NCI-H2081 (cell line): ENCODE measurements around the gene SH3GL3.

Experiments
- DNase-seq, 2 experiments: peaks; one replicate each; lab custom pipeline; 2025; lab: John Stamatoyannopoulos, UW

Gene SH3GL3, protein sequence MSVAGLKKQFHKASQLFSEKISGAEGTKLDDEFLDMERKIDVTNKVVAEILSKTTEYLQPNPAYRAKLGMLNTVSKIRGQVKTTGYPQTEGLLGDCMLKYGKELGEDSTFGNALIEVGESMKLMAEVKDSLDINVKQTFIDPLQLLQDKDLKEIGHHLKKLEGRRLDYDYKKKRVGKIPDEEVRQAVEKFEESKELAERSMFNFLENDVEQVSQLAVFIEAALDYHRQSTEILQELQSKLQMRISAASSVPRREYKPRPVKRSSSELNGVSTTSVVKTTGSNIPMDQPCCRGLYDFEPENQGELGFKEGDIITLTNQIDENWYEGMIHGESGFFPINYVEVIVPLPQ

DNA sequence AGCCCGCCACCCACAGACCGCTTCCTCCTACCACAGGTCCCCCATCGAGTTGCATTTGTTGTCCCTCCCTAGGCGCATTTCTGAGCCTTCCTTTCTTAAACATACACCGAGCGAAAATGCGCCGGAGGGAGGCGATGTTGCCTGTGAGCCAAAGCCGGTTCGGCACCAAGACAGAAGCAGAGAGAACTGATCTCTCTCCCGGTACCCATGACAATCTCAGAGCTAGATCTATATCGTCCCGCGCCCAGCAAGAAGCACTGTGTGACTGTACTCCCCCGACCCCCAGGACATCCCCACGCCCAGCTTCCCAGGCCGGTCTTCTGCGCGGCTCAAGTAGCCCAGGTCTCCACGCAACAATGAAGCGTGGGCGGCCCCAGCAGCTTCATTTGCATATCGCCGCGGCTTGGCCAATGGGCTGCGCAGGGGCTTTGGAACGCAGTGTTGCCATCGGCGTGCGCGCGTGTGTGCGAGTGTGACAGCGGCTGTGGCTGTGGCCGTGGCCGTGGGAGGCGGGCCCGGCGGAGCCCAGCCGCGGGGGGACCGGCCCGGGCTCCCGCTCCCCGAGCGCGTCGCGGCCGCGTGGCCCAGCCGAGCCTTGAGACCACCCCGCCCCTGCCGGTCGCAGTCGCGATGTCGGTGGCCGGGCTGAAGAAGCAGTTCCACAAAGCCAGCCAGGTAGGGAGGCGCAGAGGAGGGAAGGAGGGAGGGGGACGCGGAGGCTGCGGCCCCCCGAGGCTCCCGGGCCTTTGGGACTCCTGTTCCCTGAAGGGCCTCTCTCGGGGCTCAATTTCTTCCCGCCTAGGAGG is at the start of gene SH3GL3:
SH3GL3 (plus strand) TSS at position 438 of the 806 bp plus-strand sequence; CDS start at position 631, 193 bp downstream.
- peak; percentile 43 to 73 for DNase-seq

DNA sequence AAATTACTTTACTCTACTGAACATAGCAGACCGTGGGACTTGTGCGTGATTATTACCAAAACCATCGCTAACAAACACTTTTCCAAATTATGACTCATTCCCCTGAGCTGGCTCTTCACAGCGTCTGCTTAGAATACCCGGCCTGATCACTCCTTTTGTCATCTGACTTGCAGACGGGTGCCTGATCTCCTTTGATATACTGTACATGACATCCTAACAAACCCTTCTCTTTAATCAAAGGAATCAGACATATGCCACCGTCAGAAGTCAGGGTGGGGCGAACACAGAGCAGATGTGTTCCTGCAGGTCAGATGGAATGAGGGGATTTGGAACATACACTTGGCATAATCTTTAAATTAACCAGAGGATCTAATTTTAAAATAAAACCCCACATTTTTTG is 48.5 kb upstream of the SH3GL3 start:
- no peak for DNase-seq

DNA sequence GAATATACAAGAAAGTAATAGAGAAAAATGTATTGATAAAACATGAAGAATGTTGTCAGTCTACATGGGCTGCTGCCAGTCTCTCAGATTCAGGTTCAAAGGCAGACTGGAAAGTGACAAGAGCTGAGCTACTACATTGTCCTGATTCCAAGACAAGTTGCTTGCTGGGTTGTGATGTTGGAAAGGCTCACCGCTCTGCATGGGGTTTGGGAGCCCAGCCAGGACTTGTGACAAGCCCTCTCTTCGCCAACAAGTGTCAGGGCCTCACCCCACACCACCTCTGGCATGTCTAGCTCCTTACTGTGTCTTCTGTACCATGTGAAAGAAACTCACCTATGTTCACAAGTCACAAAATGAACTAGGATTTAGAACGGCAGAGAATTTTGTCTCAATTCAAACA is 43.0 kb upstream of the SH3GL3 start:
- DNase-seq: no peak

DNA sequence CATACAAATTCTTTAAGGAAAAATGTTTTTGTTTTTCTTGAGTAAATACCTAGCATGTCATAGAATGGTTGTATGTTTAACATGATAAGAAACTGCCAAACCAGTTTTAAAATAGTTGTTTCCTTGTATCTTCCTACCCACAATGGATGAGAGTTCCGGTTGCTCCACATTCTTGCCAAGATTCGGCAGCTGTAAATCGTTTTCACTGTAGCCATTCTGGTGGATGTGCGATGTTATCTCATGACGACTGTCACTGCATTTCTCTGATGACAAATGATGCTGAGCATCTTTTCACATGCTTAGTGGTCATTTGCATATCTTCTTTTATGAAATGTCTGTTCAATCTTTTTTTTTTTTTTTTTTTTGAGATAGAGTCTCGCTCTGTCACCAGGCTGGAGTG is 36.6 kb upstream of the SH3GL3 start:
- no peak for DNase-seq

DNA sequence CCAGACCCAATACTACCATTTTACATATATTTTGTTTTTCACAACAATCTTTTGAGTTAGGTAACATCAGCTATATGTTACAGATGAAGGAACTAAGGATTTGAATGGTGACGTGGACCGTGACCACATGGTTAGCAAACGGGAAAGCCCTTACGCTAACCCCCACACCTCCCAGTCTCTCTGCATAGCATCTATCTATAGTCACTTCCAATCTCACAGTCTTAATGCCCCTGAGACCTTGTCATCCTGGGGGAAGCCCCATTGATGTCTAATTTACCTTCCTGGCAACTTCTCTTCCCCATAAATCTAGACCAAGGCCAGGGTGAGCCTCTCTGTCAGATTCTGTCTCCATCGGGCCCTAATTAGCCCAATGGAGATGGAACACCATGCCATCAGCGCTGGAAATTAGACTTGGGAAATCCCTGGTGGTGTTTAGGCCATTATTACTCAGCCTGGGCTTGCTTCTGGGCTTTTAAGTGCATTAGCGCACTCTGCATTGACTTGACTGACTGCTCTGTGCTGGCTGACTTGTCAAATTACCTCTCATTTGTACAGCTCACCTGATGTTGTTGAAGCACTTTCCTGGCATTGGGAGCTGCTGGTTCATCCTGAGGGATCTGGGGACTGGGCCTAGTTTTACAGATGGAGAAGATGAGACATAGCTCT is 34.0 kb upstream of the SH3GL3 start:
- DNase-seq: no peak

DNA sequence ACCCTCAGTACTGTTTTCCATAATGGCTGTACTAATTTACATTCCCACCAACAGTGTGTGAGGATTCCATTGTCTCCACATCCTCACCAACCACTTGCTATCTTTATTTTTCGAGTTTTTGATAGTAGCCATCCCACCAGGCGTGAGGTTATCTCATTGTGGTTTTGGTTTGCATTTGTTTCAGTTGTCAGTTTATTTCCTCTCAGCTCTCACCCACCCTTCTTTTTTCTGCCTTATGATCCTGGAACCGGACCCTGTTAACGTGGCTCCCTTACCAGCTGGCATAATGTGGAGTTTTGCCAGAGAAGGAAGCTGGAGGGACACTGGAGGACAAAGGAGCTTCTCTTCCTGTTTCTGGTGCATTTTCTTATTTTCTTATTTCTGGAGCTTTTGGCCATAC is 25.1 kb upstream of the SH3GL3 start:
- no peak for DNase-seq

DNA sequence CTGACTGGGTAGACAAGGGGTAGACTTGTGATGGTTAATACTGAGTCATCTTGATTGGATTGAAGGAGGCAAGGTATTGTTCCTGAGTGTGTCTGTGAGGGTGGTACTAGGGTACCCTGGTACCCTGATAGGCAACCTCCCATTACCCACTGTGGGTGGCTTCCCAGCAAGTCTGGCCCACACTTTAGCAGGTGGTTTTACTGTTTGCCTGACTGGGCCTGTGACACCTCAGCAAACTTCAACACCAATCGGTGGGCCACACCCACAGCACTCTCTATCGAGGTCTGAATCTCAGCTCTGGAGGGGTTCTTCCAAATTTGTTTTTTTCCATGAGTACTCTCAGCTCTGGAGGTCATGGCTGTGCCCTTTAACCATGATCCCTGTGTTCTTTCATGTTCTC is 24.6 kb upstream of the SH3GL3 start:
- DNase-seq: no peak

DNA sequence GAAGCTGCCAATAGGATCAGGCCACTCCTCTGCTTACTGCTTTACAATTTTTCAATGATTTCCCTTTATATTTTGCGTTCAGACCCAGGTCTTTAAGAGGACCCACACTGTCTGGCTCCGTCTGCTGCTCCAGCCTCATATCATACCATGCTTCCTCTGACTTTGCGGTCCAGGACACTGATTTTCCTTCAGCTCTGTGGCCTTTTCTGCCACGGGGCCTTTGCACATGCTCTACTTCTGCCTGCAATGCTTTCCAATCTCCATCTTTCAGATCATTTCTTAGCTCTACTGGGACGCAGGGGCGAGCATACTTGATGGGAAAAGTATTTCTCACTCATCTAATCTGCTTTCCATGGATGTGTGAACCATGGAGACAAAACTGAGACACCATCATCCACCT is 23.0 kb upstream of the SH3GL3 start:
- DNase-seq: no peak

DNA sequence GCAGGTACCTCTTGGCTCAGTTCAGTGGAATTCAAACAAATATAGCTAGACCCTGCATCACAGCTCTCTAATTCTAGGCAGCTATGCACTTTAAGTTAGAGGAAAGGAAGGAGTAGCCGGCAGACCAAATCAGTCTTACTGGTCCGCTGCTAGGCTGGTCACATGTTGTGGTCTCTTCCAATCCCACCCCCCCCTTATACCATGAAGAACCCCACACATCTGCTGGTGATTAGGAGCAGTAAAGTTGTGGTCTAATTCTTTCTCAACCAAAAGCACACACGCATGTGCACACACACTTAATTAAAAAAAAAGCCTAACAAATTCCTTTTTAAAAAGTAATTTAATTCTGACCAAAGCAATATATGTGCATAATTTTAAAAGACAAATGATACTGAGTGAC is 16.7 kb upstream of the SH3GL3 start:
- DNase-seq: no peak

DNA sequence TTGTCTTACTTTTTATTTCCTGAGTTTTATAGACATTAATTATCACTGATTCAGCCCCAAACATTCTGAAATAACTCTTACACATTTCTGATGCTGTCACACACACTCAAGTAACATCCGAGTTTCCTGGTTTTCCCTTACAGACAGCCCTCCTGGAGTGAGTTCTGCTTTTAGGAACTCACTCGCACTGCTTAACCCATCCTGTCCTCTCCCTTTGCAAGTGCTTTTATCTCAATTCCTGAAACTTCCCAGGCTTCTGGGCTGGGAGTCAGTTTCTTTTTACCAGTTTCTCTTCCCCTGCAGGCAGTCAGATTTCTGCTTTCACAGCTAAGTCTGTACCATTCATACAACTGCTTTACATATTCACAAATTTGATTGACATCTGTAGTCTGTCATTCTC is 15.6 kb upstream of the SH3GL3 start:
- no peak for DNase-seq

DNA sequence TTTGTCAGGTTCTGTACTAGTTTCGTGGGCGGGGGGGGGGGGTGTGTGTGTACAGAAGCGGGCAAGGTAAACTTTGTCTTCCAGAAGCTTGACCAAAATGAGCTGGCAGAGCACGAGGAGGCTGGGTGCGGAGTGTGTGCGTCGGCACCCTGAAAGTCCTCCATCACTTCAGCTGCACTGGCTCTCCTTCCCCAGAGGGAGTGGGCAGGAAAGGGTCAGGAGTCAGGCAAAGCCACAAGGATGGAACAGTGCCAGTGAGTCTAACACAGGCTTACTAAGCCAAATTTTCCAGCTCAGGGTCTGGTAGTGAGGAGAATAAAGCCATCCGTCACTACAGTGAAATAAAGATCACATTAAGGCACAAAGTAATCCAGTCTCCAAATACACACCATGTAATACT is 11.9 kb upstream of the SH3GL3 start:
- DNase-seq: no peak

DNA sequence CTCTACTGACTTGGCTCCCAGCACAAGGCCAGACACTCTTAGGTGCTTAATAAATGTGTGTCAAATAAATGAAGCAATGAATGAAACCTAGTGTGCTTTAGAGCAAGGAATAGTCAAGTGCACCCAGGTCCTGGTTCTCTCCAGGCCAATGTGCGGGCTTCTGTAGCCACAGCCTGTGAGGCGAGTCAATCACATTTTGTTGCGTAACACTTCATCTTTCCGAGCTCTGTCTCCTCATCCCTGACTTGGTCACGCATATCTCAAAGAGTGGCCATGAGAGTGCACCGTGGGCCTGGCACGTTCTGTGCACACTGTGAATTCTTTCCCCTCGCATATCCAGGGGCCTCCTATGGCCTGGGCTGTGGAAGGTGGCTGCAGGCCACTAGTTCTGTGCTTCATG is 11.4 kb upstream of the SH3GL3 start:
- DNase-seq: no peak

DNA sequence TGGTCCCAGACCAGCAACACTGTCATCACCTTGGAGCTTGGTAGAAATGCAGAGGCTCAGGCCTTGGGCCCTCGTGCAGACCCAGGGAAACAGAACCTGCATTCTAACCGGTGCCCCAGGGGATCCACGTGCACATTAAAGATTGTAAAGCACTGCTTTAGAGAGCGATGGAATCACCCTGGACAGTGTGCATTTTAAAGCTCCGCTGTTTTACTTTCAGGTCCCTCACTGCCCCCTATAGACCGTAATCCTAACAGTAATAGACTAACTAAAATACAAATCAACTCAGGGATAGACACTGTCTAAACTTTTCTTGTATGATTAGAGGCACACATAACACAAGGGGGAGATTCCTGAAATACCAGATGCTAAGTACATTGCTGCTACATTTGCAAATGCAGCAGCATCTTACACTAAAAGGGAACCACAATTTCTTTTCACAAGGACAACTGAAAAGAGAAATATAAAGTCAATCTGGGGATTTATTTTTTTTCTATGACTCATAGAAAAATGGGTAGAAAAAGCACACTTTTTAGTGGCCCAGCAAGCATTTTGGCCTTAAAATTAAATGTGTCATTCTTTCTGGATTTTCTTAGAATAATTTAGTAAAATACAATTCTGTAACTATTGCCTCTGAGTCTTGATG is 10.5 kb upstream of the SH3GL3 start:
- DNase-seq: peak; percentile 0 to 4

DNA sequence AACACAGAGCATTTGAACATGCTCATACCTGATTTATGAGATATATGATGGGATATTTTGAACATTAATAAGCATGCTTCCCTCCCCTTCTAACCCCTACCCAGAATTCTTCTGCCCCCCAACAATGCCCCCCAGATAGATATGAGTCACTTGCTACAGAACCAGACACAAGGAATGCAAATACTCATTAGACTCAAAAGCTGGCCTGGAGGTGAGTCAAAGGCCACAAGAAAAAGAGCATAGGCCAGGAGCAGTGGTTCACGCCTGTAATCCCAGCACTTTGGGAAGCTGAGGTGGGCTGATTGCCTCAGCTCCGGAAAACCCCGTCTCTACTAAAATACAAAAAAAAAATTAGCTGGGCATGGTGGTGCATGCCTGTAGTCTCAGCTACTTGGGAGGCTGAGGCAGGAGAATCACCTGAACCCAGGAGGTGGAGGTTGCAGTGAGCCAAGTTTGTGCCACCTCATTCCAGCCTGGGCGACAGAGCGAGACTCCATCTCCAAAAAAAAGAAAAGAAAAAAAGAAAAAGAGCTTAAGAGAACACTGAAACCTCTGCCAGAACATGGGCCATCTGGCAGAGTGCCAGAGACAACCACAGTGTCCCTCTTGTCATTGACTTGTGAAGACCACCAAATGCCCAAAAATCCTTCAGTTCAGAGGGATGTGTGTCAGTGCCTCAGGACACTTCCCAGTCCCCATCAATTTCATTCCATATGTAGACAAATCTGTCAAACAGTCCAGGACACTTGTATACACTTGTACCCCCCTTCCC is 3.9 kb upstream of the SH3GL3 start:
- no peak for DNase-seq

DNA sequence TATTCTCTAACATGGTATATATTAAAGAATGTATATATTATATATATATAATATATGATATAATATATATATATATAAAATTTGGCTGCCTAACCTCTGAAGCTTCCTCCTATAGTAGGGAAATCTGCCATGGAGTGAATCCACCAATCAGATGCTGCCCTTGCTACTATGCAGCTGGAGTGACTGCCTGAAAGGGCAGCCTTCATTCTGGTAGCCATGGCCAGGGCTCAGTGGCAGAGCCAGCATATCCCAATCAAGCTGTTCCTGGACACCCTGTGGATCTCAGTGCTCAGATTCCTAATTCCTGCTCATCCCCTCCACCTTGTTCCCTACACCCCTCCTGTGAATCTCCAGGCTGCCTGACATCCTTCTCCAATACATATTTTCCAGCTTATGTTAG is 2.2 kb upstream of the SH3GL3 start:
- no peak for DNase-seq

DNA sequence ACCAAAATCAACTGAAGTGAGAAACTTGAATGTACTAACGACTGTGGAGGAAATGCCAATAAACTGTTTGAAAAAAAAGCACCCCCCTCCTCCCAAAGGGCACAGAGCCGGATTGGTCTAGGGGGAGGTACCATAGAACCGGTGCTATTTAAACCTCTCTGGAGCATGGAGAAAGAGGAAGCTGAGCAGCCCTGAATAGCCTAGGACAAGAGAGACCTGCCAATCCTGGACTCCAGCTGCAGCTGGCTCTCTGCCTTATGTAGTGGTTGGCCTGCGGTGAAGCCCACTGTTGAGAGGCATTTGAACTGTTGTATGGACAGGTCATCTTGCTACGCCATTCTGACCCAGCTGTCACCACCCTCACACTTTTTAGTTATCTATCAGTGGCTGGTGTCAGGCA is 1.5 kb upstream of the SH3GL3 start:
- no peak for DNase-seq

DNA sequence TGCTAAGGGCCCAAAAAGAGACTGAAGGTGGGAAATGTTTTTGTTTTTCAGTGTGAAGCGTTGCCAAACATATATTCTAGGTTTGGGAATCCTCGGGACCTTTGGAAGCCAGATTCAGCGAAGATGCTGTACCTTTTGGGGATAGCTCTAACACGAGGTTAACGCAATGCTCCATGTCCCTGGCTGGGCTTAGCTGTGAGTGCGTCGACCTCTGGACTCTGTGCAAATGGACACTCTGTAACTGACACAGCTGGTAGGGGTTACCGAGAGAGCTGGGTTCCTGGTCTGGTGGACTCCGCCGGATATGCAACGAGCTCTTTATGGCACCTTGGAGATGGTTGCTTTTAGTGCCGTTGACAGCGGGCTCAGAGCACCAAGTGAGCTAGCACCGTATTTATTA is 724 bp upstream of the SH3GL3 start:
- DNase-seq: no peak

DNA sequence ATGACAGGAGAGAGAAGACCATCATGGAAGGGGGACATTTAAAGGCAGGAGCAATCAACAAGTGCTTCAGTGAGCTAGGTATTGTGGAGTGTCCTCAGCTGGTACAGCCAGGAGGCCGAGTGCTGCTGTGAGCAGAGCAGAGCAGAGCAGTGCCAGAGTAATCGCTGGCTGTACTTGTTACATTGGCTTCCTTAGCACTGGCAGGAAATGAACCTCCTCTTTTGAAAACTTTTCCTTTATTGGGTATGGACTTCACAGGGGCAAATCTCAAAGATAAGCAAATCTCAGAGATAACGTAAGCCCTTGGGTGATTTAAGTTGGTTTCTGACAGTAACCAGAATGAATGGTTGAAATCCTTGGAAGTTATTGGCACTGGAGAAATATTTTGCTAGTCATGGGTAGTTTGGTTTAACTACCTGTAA is 2.1 kb downstream of the SH3GL3 start:
- DNase-seq: no peak

DNA sequence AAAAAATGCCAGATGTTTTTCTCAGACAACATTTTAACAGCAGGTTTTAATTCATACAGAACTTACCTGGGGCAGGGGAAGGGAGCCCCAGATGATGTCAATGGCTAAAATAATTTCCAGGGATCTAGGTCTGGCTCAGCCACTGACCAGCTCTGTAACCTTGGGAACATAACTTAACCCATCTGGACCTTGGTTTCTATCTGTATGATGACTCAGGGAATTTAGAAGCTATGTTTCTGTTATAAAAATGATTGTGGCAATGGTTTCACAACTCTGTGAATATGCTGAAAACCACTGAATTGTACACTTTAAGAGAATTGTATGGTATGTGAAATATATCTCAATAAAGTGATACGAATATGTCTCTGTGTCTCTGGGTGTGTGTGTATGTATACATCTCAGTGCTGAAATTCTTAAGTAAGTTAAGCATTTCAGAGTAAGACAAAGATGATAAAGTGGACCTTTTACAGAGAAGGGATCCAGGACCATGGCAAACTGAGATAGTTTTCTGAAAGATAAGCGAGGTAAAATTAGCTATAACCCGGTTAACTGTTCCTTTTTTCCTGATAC is 2.9 kb downstream of the SH3GL3 start:
- DNase-seq: no peak

DNA sequence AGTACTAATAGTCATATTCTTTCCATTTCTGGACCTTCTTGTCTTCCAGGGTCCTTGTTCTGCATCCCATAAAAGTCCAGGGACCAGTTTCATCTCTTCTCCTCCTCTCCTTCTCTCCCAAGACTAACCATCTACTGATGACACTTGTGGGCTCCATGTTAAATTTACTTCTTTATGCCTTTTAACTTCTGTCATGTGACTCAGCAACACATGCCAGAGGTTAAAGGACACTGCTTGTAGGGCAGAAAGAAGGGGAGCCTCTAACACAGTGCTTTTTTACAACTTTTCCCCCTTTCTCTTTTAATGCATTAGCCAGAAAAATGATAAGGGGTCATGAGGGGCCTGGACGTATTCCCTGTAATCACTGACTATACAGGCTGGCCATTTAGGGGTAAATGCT is 10.0 kb downstream of the SH3GL3 start:
- no peak for DNase-seq

DNA sequence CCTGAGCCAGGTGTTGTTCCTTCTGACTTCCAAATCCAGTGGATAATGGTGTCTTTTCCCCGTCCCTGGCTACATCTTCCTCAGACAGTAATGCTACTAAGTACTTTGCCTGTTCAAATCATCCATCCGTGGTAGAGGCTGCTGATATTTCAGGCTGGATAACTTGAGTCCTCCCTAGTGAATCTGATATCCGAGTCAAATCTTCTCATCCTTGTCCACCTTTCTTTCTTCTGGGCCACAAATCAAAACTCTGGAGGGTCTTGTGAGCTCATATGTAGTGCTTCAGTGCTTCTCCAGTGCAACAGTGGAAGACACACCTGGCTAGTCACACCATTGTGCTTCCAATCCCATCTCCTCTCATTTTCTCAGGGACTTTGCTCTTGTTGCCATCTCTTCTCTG is 11.2 kb downstream of the SH3GL3 start:
- DNase-seq: no peak
